H1 (cell line): ENCODE results near the gene PGP. TPM values are rescaled to one million over a fixed set of nuclear protein-coding genes. Genes with fewer than 3 reads are reported as not detected.

ENCODE experiments used
- CTCF ChIA-PET: fragments of 300-600 bp; sonication (Branson Sonifier 250); formaldehyde crosslinking; loops from one replicate; lab custom pipeline; 2021; ENCODE audit not compliant: partially characterized antibody; lab: Charles Lee
- POLR2A ChIA-PET: fragments of 300-600 bp; sonication (Branson Sonifier 250); formaldehyde crosslinking; loops from one replicate; lab custom pipeline; 2021; ENCODE audit warnings: inconsistent platforms; ENCODE audit not compliant: partially characterized antibody; lab: Charles Lee
- DNase-seq, 2 experiments: peaks; one replicate each; pipeline versions ENCODE4 v3.0.0 to v3.0.0-alpha.2; 2010 to 2022; ENCODE audit warnings: low spot score in 2 of 2, low read depth in 1 of 2, mixed read lengths in 1 of 2
- FAIRE-seq: peaks from 2 replicates; lab custom pipeline; 2011; peaks lifted over from hg19 to GRCh38; lab: Jason Lieb, UNC
- H2AFZ ChIP-seq: 2 replicates; pipeline ENCODE4 v1.8.1; 2012; ENCODE audit warnings: low read length, inconsistent platforms
- H2AK5ac ChIP-seq: 2 replicates; pipeline ENCODE4 v1.6.1; 2013; ENCODE audit warnings: low read depth, low read length
- H2BK120ac ChIP-seq: replicated peaks from 2 replicates; pipeline ENCODE3; 2013; ENCODE audit warnings: low read depth, low read length, inconsistent platforms
- H2BK12ac ChIP-seq: 2 replicates; pipeline ENCODE4 v1.6.1; 2013; ENCODE audit warnings: low read depth, low read length
- H2BK15ac ChIP-seq: 2 replicates; pipeline ENCODE4 v1.6.1; 2013; ENCODE audit warnings: low read length
- H2BK20ac ChIP-seq: 2 replicates; pipeline ENCODE4 v1.6.1; 2013; ENCODE audit warnings: low read length
- H2BK5ac ChIP-seq: 2 replicates; pipeline ENCODE4 v1.6.1; 2013; ENCODE audit warnings: low read depth, low read length
- H3K14ac ChIP-seq: 2 replicates; pipeline ENCODE4 v1.6.1; 2013; ENCODE audit warnings: inconsistent platforms; ENCODE audit not compliant: insufficient read length
- H3K18ac ChIP-seq: 2 replicates; pipeline ENCODE4 v1.6.1; 2013; ENCODE audit warnings: low read length; ENCODE audit errors: extremely low read depth
- H3K23ac ChIP-seq: 2 replicates; pipeline ENCODE4 v1.6.1; 2013; ENCODE audit warnings: inconsistent platforms; ENCODE audit not compliant: insufficient read length
- H3K23me2 ChIP-seq: 2 replicates; pipeline ENCODE4 v1.6.1; 2013; ENCODE audit warnings: low read depth, low read length
- H3K27ac ChIP-seq: 2 replicates; pipeline ENCODE4 v1.6.1; 2011; ENCODE audit warnings: low read depth, low read length, inconsistent platforms
- H3K27me3 ChIP-seq, 4 experiments: replicated peaks in 1 of 4; 1 replicate in 1 of 4; 2 replicates in 3 of 4; pipeline versions ENCODE4 v1.6.1 to v1.8.1; 2011 to 2013; ENCODE audit warnings: low read length in 3 of 4, mild to moderate bottlenecking in 3 of 4, inconsistent platforms in 2 of 4, mixed read lengths in 2 of 4, moderate library complexity in 1 of 4; ENCODE audit not compliant: control insufficient read depth in 3 of 4, insufficient read depth in 3 of 4; ENCODE audit errors: extremely low read depth in 1 of 4
- H3K36me3 ChIP-seq, 4 experiments: 2 replicates each; pipeline versions ENCODE4 v1.6.1 to v1.8.1; 2011 to 2013; ENCODE audit warnings: mild to moderate bottlenecking in 4 of 4, low read length in 3 of 4, moderate library complexity in 2 of 4, control low read depth in 1 of 4, inconsistent platforms in 1 of 4; ENCODE audit not compliant: insufficient read depth in 4 of 4, control insufficient read depth in 2 of 4
- H3K4ac ChIP-seq: replicated peaks from 2 replicates; pipeline ENCODE3; 2013; ENCODE audit warnings: low read length, low read depth, mixed read lengths, inconsistent platforms; ENCODE audit not compliant: insufficient read length
- H3K4me1 ChIP-seq, 4 experiments: replicated peaks in 1 of 4; 1 replicate in 1 of 4; 2 replicates in 3 of 4; pipeline versions ENCODE4 v1.6.1 to v1.8.1; 2011 to 2013; ENCODE audit warnings: low read length in 3 of 4, inconsistent platforms in 2 of 4, mixed read lengths in 1 of 4; ENCODE audit not compliant: insufficient read depth in 4 of 4, control insufficient read depth in 3 of 4
- H3K4me2 ChIP-seq, 2 experiments: 2 replicates each; pipeline versions ENCODE4 v1.6.1 to v1.8.1; 2011 to 2013; ENCODE audit warnings: low read depth in 2 of 2, low read length in 2 of 2, control low read depth in 1 of 2, inconsistent platforms in 1 of 2, mild to moderate bottlenecking in 1 of 2; ENCODE audit not compliant: insufficient read depth in 1 of 2
- H3K4me3 ChIP-seq, 4 experiments: fragments of 200-600, 300-600 bp in 1 of 4; sonication (generic), shearing (Covaris generic), sonication (Bioruptor Twin) in 1 of 4; 2 replicates each; pipeline versions ENCODE4 v1.5.1 to v1.8.1; 2011 to 2016; ENCODE audit warnings: low read length in 4 of 4, low read depth in 3 of 4, control low read depth in 2 of 4, inconsistent platforms in 2 of 4, mild to moderate bottlenecking in 2 of 4, mixed read lengths in 1 of 4, moderate library complexity in 1 of 4; ENCODE audit not compliant: insufficient read depth in 2 of 4; ENCODE audit errors: extremely low read depth in 1 of 4
- H3K56ac ChIP-seq: replicated peaks from 2 replicates; pipeline ENCODE3; 2013; ENCODE audit warnings: low read depth, mild to moderate bottlenecking, mixed read lengths, low read length, inconsistent platforms; ENCODE audit not compliant: insufficient read length
- H3K79me1 ChIP-seq: 2 replicates; pipeline ENCODE4 v1.6.1; 2013; ENCODE audit warnings: low read depth, low read length, control low read depth
- H3K79me2 ChIP-seq, 2 experiments: 2 replicates each; pipeline versions ENCODE4 v1.6.1 to v1.8.1; 2012 to 2013; ENCODE audit warnings: low read length in 2 of 2, mild to moderate bottlenecking in 2 of 2, inconsistent platforms in 1 of 2; ENCODE audit not compliant: insufficient read depth in 2 of 2, control insufficient read depth in 1 of 2
- H3K9ac ChIP-seq, 4 experiments: replicated peaks in 1 of 4; 1 replicate in 1 of 4; 2 replicates in 3 of 4; pipeline versions ENCODE4 v1.6.1 to v1.8.1; 2011 to 2013; ENCODE audit warnings: low read depth in 3 of 4, low read length in 3 of 4, control low read depth in 2 of 4, mild to moderate bottlenecking in 2 of 4, moderate library complexity in 2 of 4, inconsistent platforms in 1 of 4; ENCODE audit errors: extremely low read depth in 1 of 4
- H3K9me3 ChIP-seq, 2 experiments: 2 replicates each; pipeline versions ENCODE4 v1.6.1 to v1.8.1; 2012 to 2013; ENCODE audit warnings: mild to moderate bottlenecking in 2 of 2, moderate library complexity in 2 of 2, control low read depth in 1 of 2, inconsistent platforms in 1 of 2, low read depth in 1 of 2, low read length in 1 of 2, mixed read lengths in 1 of 2; ENCODE audit not compliant: insufficient read depth in 2 of 2
- H4K20me1 ChIP-seq, 2 experiments: replicated peaks in 1 of 2; 2 replicates each; pipeline versions ENCODE3 to v1.8.1; 2011 to 2013; ENCODE audit warnings: inconsistent platforms in 2 of 2, low read length in 2 of 2, mild to moderate bottlenecking in 1 of 2; ENCODE audit not compliant: insufficient read depth in 2 of 2, control insufficient read depth in 1 of 2
- H4K5ac ChIP-seq: 2 replicates; pipeline ENCODE4 v1.6.1; 2013; ENCODE audit warnings: low read length, low read depth, mixed read lengths, inconsistent platforms; ENCODE audit not compliant: insufficient read length
- H4K8ac ChIP-seq: 2 replicates; pipeline ENCODE4 v1.8.0; 2013; ENCODE audit warnings: mild to moderate bottlenecking, moderate library complexity, low read length, inconsistent platforms; ENCODE audit not compliant: insufficient read depth; ENCODE audit errors: extremely low read depth
- H4K91ac ChIP-seq: replicated peaks from 2 replicates; pipeline ENCODE3; 2013; ENCODE audit warnings: low read length, mixed read lengths, inconsistent platforms; ENCODE audit not compliant: insufficient read length
- BACH1 ChIP-seq: IDR thresholded peaks from 2 replicates; pipeline ENCODE4 v1.6.1; 2012; ENCODE audit warnings: low read length, improper control_type of control experiment
- CBX5 ChIP-seq: fragments of 300-800, 300-1000 bp; sonication (generic); IDR thresholded peaks from 2 replicates; pipeline ENCODE4 v1.7.1; 2016; ENCODE audit warnings: antibody characterized with exemption, low read length, low read depth
- CEBPB ChIP-seq: IDR thresholded peaks from 2 replicates; pipeline ENCODE4 v1.6.1; 2012; ENCODE audit warnings: low read depth, low read length
- EGR1 ChIP-seq: IDR thresholded peaks from 2 replicates; pipeline ENCODE4 v1.6.1; 2011; ENCODE audit warnings: low read depth, low read length, borderline replicate concordance
- FOSL1 ChIP-seq: IDR thresholded peaks from 2 replicates; pipeline ENCODE4 v1.6.1; 2011; ENCODE audit warnings: mild to moderate bottlenecking, low read depth, low read length, moderate library complexity; ENCODE audit not compliant: insufficient read depth
- JUN ChIP-seq: IDR thresholded peaks from 2 replicates; pipeline ENCODE4 v1.6.1; 2011; ENCODE audit warnings: low read depth, mild to moderate bottlenecking, improper control_type of control experiment, low read length
- MAX ChIP-seq: IDR thresholded peaks from 2 replicates; pipeline ENCODE4 v1.6.1; 2012; ENCODE audit warnings: inconsistent platforms
- PHF8 ChIP-seq: fragments of 200-600 bp; sonication (generic); conservative IDR thresholded peaks from 2 replicates; pipeline ENCODE4 v1.7.1; 2012; ENCODE audit warnings: low read depth, mild to moderate bottlenecking, inconsistent platforms, low read length, moderate library complexity
- POLR2AphosphoS5 ChIP-seq: IDR thresholded peaks from 2 replicates; pipeline ENCODE4 v1.6.1; 2011; ENCODE audit warnings: low read depth, low read length
- SAP30 ChIP-seq: fragments of 300-600 bp; sonication (generic); IDR thresholded peaks from 2 replicates; pipeline ENCODE4 v1.7.1; 2012; ENCODE audit warnings: low read length, moderate library complexity, mild to moderate bottlenecking, inconsistent platforms; ENCODE audit not compliant: insufficient read depth, insufficient replicate concordance
- SIX5 ChIP-seq: IDR thresholded peaks from 2 replicates; pipeline ENCODE4 v1.6.1; 2011; ENCODE audit warnings: mild to moderate bottlenecking, low read depth, low read length
- ZNF274 ChIP-seq: IDR thresholded peaks from 2 replicates; pipeline ENCODE4 v1.7.0; 2012; ENCODE audit warnings: low read length, borderline replicate concordance; ENCODE audit errors: extremely low read depth
- WGBS, 2 experiments: shearing (Covaris generic) in 1 of 2; methylation state at CpG; one replicate each; pipeline versions ENCODE4 v1.1.6 to v1.1.7; 2013 to 2015; ENCODE audit warnings: low lambda C conversion rate in 2 of 2, mixed read lengths in 2 of 2, inconsistent platforms in 1 of 2, low coverage in 1 of 2, missing lambda C conversion rate in 1 of 2; ENCODE audit not compliant: insufficient replicate concordance in 2 of 2, insufficient coverage in 1 of 2, insufficient read length in 1 of 2; ENCODE audit errors: extremely low coverage in 1 of 2, missing lambda C conversion rate in 1 of 2; 5-methylcytosine and 5-hydroxymethylcytosine counted together
- polyA plus RNA-seq, 7 experiments: library from polyadenylated mRNA; depleted of rRNA in 3 of 7; stranded (reverse) in 5 of 7; unstranded in 2 of 7; fragments of >200 nt in 5 of 7; fragments of 200-250 nt in 2 of 7; gene quantifications; 1 replicate in 5 of 7; 2 replicates in 1 of 7; 4 replicates in 1 of 7; pipeline versions ENCODE4 v1.2.1 to v1.2.3, GENCODE V29; 2011 to 2013; ENCODE audit warnings: missing spikeins in 2 of 7, mixed read lengths in 2 of 7
- total RNA-seq: library from RNA; stranded (reverse); fragmentation: NEBNext Ultra II Directional; extraction: Animal tissue kit (Norgen Biotek cat#: 25700); gene quantifications from 2 replicates; pipeline ENCODE4 v1.2.1, GENCODE V29; 2021

PGP gene
- total and polyA plus RNA-seq, 2 of the 8 experiments (the other 6 are each of a cell fraction or from before 2014, with no cell fraction given) = 30.9 to 55.9 TPM

- H3K36me3 ChIP-seq = peaks cover 21 to 59% (median 33%) of the 10 kb centered on the region in 4 experiments
- H4K8ac ChIP-seq = no peak overlapping the region
- H3K23ac ChIP-seq = no peak overlapping the region
- H3K14ac ChIP-seq = no peak overlapping the region
- DNase-seq (no peak), FAIRE-seq (no peak)
- no peak overlapping the region for H2AFZ ChIP-seq
- TF ChIP-seq ZNF274 (no peak), CEBPB (no peak), PHF8 (no peak), FOSL1 (no peak), CBX5 (no peak), SIX5 (no peak), MAX (no peak), POLR2AphosphoS5 (no peak), SAP30 (no peak), JUN (no peak), EGR1 (no peak), BACH1 (no peak)
- 100% methylated on average over 23 of the region's 23 CpGs; no CpG with 5 or more reads in 1 of the 2 experiments for WGBS, 2 experiments
- no peaks in the 10 kb centered on the region; the same call in 1 of the 2 replicates for H3K23me2 ChIP-seq
- no peaks in the 10 kb centered on the region; a peak in 1 of 7 replicates for H3K4me1 ChIP-seq
- CTCF ChIA-PET = interaction anchor here (0.8 kb wide), 1 partner anchor 494 kb away, joined by 5 read pairs; no protein-coding TSS in a partner anchor
- no peak overlapping the region for H2BK120ac ChIP-seq
- no peaks in the 10 kb centered on the region; a peak in 1 of 7 replicates for H3K27me3 ChIP-seq
- H2BK15ac ChIP-seq = no peak overlapping the region
- no peak overlapping the region for H3K56ac ChIP-seq
- H3K18ac ChIP-seq = no peak overlapping the region
- no peak overlapping the region for H2BK12ac ChIP-seq
- H3K9me3 ChIP-seq = no peaks in the 10 kb centered on the region
- H4K91ac ChIP-seq = no peak overlapping the region
- no peaks in the 10 kb centered on the region for H3K79me1 ChIP-seq
- POLR2A ChIA-PET = interaction anchor here (13.5 kb wide), 1 partner anchor 19 kb away, joined by 312 read pairs; the partner anchor contains the start of gene TRAF7
- no peak overlapping the region for H3K9ac ChIP-seq
- H2BK20ac ChIP-seq = no peak overlapping the region
- H2BK5ac ChIP-seq = no peak overlapping the region
- no peak overlapping the region for H3K4me2 ChIP-seq
- H3K27ac ChIP-seq = no peak overlapping the region
- no peak overlapping the region for H4K5ac ChIP-seq
- H3K79me2 ChIP-seq = no peaks in the 10 kb centered on the region
- H3K4ac ChIP-seq = no peak overlapping the region
- H3K4me3 ChIP-seq = no peak overlapping the region
- H2AK5ac ChIP-seq = no peak overlapping the region
- H4K20me1 ChIP-seq = peaks cover 2 to 24% of the 10 kb centered on the region in 2 experiments
Measured at GRCh38 chr16:2176047-2176446, 38.6 kb downstream of the PGP start.
